Natural killer cell (primary cell): ENCODE measurements around the gene AOAH. TPM values are rescaled to one million over a fixed set of nuclear protein-coding genes. Genes with fewer than 3 reads are reported as not detected.
A peak's percentile ranks its signal among the peaks of the same experiment; 100 is the strongest.

Experiments
- ATAC-seq, 3 donors: fragments of 150-1000 bp in 2 of 3; fragments of 200-7000 bp in 1 of 3; cut with Tn5 transposase; 1 replicate in 1 of 3; 2 replicates in 2 of 3; pipeline ENCODE4 v1.10.0; 2021; ENCODE audit warnings: mild to moderate bottlenecking in 2 of 3, moderate library complexity in 2 of 3
- DNase-seq, 2 donors: peaks; one replicate each; pipeline versions ENCODE4 v3.0.0 to v3.0.0-alpha.2; 2013 to 2021; ENCODE audit warnings: mixed read lengths in 1 of 2
- H3K27ac ChIP-seq: one replicate; pipeline ENCODE4 v1.5.1; 2013; ENCODE audit warnings: mild to moderate bottlenecking, low read length
- H3K27me3 ChIP-seq: one replicate; pipeline ENCODE4 v1.6.1; 2013; ENCODE audit warnings: low read length; ENCODE audit not compliant: control insufficient read depth, insufficient read depth
- H3K36me3 ChIP-seq: one replicate; pipeline ENCODE4 v1.6.1; 2013; ENCODE audit warnings: low read length; ENCODE audit not compliant: control insufficient read depth, insufficient read depth
- H3K4me1 ChIP-seq: one replicate; pipeline ENCODE4 v1.6.1; 2013; ENCODE audit warnings: low read length; ENCODE audit not compliant: control insufficient read depth, insufficient read depth
- H3K4me3 ChIP-seq: one replicate; pipeline ENCODE4 v1.5.1; 2013; ENCODE audit warnings: low read length
- H3K9me3 ChIP-seq: one replicate; pipeline ENCODE4 v1.6.1; 2013; ENCODE audit warnings: low read length; ENCODE audit not compliant: control insufficient read depth, insufficient read depth
- H3K27ac Mint-ChIP-seq, 2 donors: one replicate each; pipeline ENCODE4 v1.8.0; 2022; ENCODE audit warnings: mild to moderate bottlenecking in 2 of 2, mixed read lengths in 2 of 2, moderate library complexity in 1 of 2
- H3K27me3 Mint-ChIP-seq, 2 donors: one replicate each; pipeline ENCODE4 v1.8.0; 2022; ENCODE audit warnings: low read depth in 2 of 2, mixed read lengths in 2 of 2
- H3K36me3 Mint-ChIP-seq: one replicate; pipeline ENCODE4 v1.8.0; 2022; ENCODE audit warnings: mixed read lengths
- H3K4me1 Mint-ChIP-seq, 2 donors: one replicate each; pipeline ENCODE4 v1.8.0; 2022; ENCODE audit warnings: mixed read lengths in 2 of 2
- H3K4me3 Mint-ChIP-seq: one replicate; pipeline ENCODE4 v1.8.0; 2022; ENCODE audit warnings: mild to moderate bottlenecking, moderate library complexity, mixed read lengths
- H3K9me3 Mint-ChIP-seq, 2 donors: one replicate each; pipeline ENCODE4 v1.8.0; 2022; ENCODE audit warnings: mixed read lengths in 2 of 2
- WGBS: methylation state at CpG from one replicate; pipeline ENCODE4 v1.1.7; 2013; ENCODE audit warnings: missing lambda C conversion rate; ENCODE audit not compliant: insufficient coverage; 5-methylcytosine and 5-hydroxymethylcytosine counted together
- intact Hi-C: fragments of 100-400 bp; cut with micrococcal nuclease; formaldehyde crosslinking; loops from one replicate; pipeline ENCODE4 v1.14.2; 2022
- total RNA-seq, 4 donors: library from RNA; stranded (reverse); fragments of 120-200 nt in 1 of 4; gene quantifications; one replicate each; pipeline versions ENCODE4 v1.2.3 to v1.2.4, GENCODE V29; 2013 to 2022
- TF ChIP-seq, protein P1 (sequence below): fragments of 200-600 bp; IDR thresholded peaks from one replicate; pipeline ENCODE4 v1.8.0; 2022; ENCODE audit warnings: antibody characterized with exemption

The AOAH gene
- total RNA-seq, 3 donors from 2014 or later (not counting 1 experiment from before 2014, with no cell fraction given): 263 to 403 (median 312) TPM

DNA sequence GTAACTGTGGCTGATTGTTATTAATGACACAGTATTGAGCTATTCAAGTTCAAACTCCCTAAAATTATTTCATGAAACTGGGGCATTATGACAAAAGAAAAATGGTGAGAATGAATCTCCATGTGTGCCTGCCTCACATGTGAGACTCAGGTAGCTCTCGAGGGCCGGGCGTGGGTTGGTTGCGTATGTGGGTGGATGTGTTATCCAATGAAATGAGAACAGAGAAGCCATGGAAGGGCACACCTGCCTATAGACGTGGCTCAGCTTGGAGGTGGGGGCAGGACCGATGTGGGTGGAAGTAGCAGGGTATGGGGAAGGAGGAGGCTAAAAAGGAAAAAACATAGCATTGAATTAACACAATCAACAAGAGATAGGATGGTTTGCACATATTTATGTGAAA, 96.5 kb downstream of the AOAH start:
- no peak overlapping the region for H3K4me3 ChIP-seq
- H3K36me3 ChIP-seq: peaks cover 84% of the 10 kb centered on the region
- ATAC-seq (no peak), DNase-seq (no peak)
- no peaks in the 10 kb centered on the region for H3K9me3 Mint-ChIP-seq
- peaks cover 66 to 72% of the 10 kb centered on the region in 2 donors for H3K4me1 Mint-ChIP-seq
- H3K9me3 ChIP-seq: no peaks in the 10 kb centered on the region
- no peaks in the 10 kb centered on the region for H3K27me3 ChIP-seq
- H3K36me3 Mint-ChIP-seq: peaks cover 41% of the 10 kb centered on the region
- no peak overlapping the region for H3K4me3 Mint-ChIP-seq
- TF ChIP-seq, protein P1, sequence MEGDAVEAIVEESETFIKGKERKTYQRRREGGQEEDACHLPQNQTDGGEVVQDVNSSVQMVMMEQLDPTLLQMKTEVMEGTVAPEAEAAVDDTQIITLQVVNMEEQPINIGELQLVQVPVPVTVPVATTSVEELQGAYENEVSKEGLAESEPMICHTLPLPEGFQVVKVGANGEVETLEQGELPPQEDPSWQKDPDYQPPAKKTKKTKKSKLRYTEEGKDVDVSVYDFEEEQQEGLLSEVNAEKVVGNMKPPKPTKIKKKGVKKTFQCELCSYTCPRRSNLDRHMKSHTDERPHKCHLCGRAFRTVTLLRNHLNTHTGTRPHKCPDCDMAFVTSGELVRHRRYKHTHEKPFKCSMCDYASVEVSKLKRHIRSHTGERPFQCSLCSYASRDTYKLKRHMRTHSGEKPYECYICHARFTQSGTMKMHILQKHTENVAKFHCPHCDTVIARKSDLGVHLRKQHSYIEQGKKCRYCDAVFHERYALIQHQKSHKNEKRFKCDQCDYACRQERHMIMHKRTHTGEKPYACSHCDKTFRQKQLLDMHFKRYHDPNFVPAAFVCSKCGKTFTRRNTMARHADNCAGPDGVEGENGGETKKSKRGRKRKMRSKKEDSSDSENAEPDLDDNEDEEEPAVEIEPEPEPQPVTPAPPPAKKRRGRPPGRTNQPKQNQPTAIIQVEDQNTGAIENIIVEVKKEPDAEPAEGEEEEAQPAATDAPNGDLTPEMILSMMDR: no peak
- no peak overlapping the region for H3K27ac ChIP-seq
- peak overlapping the region; percentile 72 to 77 for H3K27ac Mint-ChIP-seq
- peaks cover 16% of the 10 kb centered on the region for H3K4me1 ChIP-seq
- H3K27me3 Mint-ChIP-seq: no peaks in the 10 kb centered on the region
- intact Hi-C loops: no loop called here
- WGBS: 88% methylated on average over 6 of the region's 6 CpGs

DNA sequence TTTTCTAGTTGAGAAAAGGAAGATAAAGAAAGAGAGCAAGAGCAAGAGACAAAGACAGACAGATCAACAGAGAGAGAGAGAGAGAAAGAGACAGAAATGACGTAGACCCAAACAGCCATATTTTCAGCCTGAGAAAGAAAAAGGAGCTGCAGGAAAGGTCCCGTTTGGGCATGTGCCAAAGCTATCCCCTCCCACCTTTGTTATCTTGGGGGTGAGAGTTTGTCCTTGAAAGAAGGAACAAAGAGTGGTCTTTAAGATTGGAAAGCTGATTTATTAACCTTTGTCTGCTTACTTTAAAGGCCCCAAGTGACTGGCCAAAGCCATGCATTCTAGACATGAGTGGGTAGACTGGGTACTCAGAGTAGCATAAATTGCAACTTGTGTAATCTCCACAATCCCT, 98.2 kb downstream of the AOAH start:
- Histone ChIP-seq H3K4me3 (no peak overlapping the region), H3K27ac (no peak overlapping the region), H3K9me3 (no peaks in the 10 kb centered on the region), H3K27me3 (no peaks in the 10 kb centered on the region), H3K4me1 (peaks cover 16% of the 10 kb centered on the region), H3K36me3 (peaks cover 84% of the 10 kb centered on the region)
- ATAC-seq: no peak
- Mint-ChIP-seq H3K27me3 (no peaks in the 10 kb centered on the region), H3K27ac (peak overlapping the region; percentile 77 to 79), H3K4me3 (no peak overlapping the region), H3K4me1 (peaks cover 64 to 65% of the 10 kb centered on the region in 2 donors), H3K36me3 (peaks cover 34% of the 10 kb centered on the region), H3K9me3 (no peaks in the 10 kb centered on the region)
- DNase-seq: no peak
- TF ChIP-seq, protein P1: no peak
- intact Hi-C loops: no loop called here
- WGBS: 100% methylated on average over 2 of the region's 2 CpGs

DNA sequence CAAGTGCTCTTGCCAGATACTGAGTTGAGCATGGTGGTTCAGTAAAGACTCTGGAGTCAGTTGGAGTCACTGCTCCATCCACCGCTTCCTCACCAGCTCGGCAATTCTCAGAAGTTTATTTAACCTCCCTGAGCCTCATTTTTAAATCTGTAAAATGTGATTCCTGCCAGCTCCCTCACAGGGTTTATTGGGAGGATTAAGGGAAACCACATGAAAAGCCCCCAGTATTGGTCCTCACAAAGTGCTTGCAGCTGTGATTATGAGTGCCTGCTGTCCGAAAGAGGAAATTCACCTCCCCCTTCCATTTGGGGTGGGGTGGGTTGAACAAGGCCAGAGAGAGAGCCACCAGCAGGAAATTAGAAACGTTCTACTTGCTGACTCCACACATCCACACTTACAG, 99.0 kb downstream of the AOAH start:
- WGBS: 100% methylated on average over 1 of the region's 4 CpGs
- H3K36me3 Mint-ChIP-seq: peaks cover 30% of the 10 kb centered on the region
- no peaks in the 10 kb centered on the region for H3K27me3 ChIP-seq
- H3K4me1 ChIP-seq: peaks cover 16% of the 10 kb centered on the region
- H3K4me1 Mint-ChIP-seq: peaks cover 69 to 70% of the 10 kb centered on the region in 2 donors
- peak overlapping the region; percentile 10 for H3K27ac ChIP-seq
- no peaks in the 10 kb centered on the region for H3K27me3 Mint-ChIP-seq
- peak overlapping the region; percentile 77 to 79 for H3K27ac Mint-ChIP-seq
- DNase-seq (no peak), ATAC-seq (no peak)
- intact Hi-C loops: no loop called here
- no peak overlapping the region for H3K4me3 Mint-ChIP-seq
- peaks cover 85% of the 10 kb centered on the region for H3K36me3 ChIP-seq
- TF ChIP-seq, protein P1: no peak
- no peaks in the 10 kb centered on the region for H3K9me3 Mint-ChIP-seq
- H3K4me3 ChIP-seq: no peak overlapping the region
- H3K9me3 ChIP-seq: no peaks in the 10 kb centered on the region

DNA sequence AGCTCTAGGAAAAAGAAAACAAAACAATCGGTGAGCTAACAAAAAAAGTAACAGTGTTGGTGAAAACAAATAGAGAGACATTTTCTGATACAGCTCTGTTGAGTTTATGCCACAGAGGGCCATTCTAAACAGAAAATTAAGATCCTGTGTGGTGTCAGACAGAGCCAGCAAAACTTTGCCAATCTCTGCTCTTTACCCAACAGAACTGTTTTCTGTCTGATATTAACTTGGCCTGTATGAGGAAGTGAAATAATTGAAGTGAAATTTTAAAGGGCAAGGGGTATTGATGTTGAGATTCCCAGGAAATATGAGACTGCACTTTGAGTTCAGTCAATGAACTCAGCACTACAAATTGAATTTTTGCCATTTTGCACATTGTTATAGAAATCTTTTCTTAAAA, 101.0 kb downstream of the AOAH start:
- Mint-ChIP-seq H3K27ac (peak overlapping the region; percentile 77 to 79), H3K36me3 (peaks cover 30% of the 10 kb centered on the region), H3K27me3 (no peaks in the 10 kb centered on the region), H3K4me1 (peaks cover 74 to 76% of the 10 kb centered on the region in 2 donors), H3K9me3 (no peaks in the 10 kb centered on the region), H3K4me3 (no peak overlapping the region)
- Histone ChIP-seq H3K36me3 (peaks cover 84% of the 10 kb centered on the region), H3K27me3 (no peaks in the 10 kb centered on the region), H3K4me1 (peaks cover 16% of the 10 kb centered on the region), H3K27ac (no peak overlapping the region), H3K4me3 (no peak overlapping the region), H3K9me3 (no peaks in the 10 kb centered on the region)
- DNase-seq: no peak
- TF ChIP-seq, protein P1: no peak
- WGBS: 100% methylated on average over 1 of the region's 1 CpG
- intact Hi-C loops: loop anchor here (5.0 kb wide), 1 partner anchor 99 kb away; the partner anchor contains the start of gene AOAH
- ATAC-seq: no peak
